H9 (cell line): ENCODE measurements around the gene CDSN. TPM values are rescaled to one million over a fixed set of nuclear protein-coding genes. Genes with fewer than 3 reads are reported as not detected.

Experiments used
- DNase-seq: peaks from one replicate; pipeline ENCODE4 v3.0.0-alpha.2; 2017
- H2AFZ ChIP-seq: one replicate; pipeline ENCODE4 v1.6.1; 2013; ENCODE audit warnings: mild to moderate bottlenecking, low read length, control low read depth, moderate library complexity
- H2AK5ac ChIP-seq: 2 replicates; pipeline ENCODE4 v1.6.1; 2013; ENCODE audit warnings: low read length, control low read depth, mixed read lengths; ENCODE audit not compliant: insufficient read length
- H2BK120ac ChIP-seq: one replicate; pipeline ENCODE4 v1.6.1; 2013; ENCODE audit warnings: low read depth, mild to moderate bottlenecking, low read length, control low read depth, inconsistent platforms; ENCODE audit not compliant: poor library complexity, severe bottlenecking
- H2BK12ac ChIP-seq: 2 replicates; pipeline ENCODE4 v1.6.1; 2013; ENCODE audit warnings: low read length, control low read depth, mixed read lengths, low read depth; ENCODE audit not compliant: insufficient read length
- H2BK15ac ChIP-seq: 2 replicates; pipeline ENCODE4 v1.6.1; 2013; ENCODE audit warnings: low read depth, low read length, control low read depth
- H2BK20ac ChIP-seq: one replicate; pipeline ENCODE4 v1.6.1; 2013; ENCODE audit warnings: low read depth, mild to moderate bottlenecking, low read length, control low read depth, inconsistent platforms; ENCODE audit not compliant: poor library complexity, severe bottlenecking
- H2BK5ac ChIP-seq: 2 replicates; pipeline ENCODE4 v1.6.1; 2013; ENCODE audit warnings: low read length, control low read depth, mixed read lengths; ENCODE audit not compliant: insufficient read length
- H3K14ac ChIP-seq: 2 replicates; pipeline ENCODE4 v1.6.1; 2013; ENCODE audit warnings: low read length, control low read depth; ENCODE audit not compliant: insufficient read depth
- H3K18ac ChIP-seq: 2 replicates; pipeline ENCODE4 v1.6.1; 2013; ENCODE audit warnings: low read depth, mild to moderate bottlenecking, mixed read lengths, low read length, control low read depth; ENCODE audit not compliant: insufficient read length
- H3K23ac ChIP-seq: 2 replicates; pipeline ENCODE4 v1.6.1; 2013; ENCODE audit warnings: low read length, control low read depth, mixed read lengths, low read depth; ENCODE audit not compliant: insufficient read length
- H3K23me2 ChIP-seq: 2 replicates; pipeline ENCODE4 v1.6.1; 2013; ENCODE audit warnings: low read depth, mild to moderate bottlenecking, mixed read lengths, low read length, control low read depth; ENCODE audit not compliant: insufficient read length, poor library complexity, severe bottlenecking
- H3K27ac ChIP-seq: 2 replicates; pipeline ENCODE4 v1.5.1; 2013; ENCODE audit warnings: low read length, control low read depth, mixed read lengths, low read depth; ENCODE audit not compliant: insufficient read length
- H3K27me3 ChIP-seq: 2 replicates; pipeline ENCODE4 v1.6.1; 2013; ENCODE audit warnings: low read length, control low read depth, inconsistent platforms; ENCODE audit not compliant: insufficient read depth
- H3K4ac ChIP-seq: 2 replicates; pipeline ENCODE4 v1.6.1; 2013; ENCODE audit warnings: low read depth, mild to moderate bottlenecking, control low read depth, inconsistent platforms, low read length, moderate library complexity
- H3K4me1 ChIP-seq: 2 replicates; pipeline ENCODE4 v1.6.1; 2013; ENCODE audit warnings: low read length, control low read depth, inconsistent platforms; ENCODE audit not compliant: insufficient read depth
- H3K4me2 ChIP-seq: 2 replicates; pipeline ENCODE4 v1.6.1; 2013; ENCODE audit warnings: low read length, control low read depth, mixed read lengths; ENCODE audit not compliant: insufficient read length, insufficient read depth
- H3K56ac ChIP-seq: 2 replicates; pipeline ENCODE4 v1.6.1; 2013; ENCODE audit warnings: low read depth, mild to moderate bottlenecking, mixed read lengths, low read length, control low read depth; ENCODE audit not compliant: insufficient read length
- H3K79me1 ChIP-seq: 2 replicates; pipeline ENCODE4 v1.6.1; 2013; ENCODE audit warnings: low read depth, mild to moderate bottlenecking, moderate library complexity, low read length, control low read depth, inconsistent platforms; ENCODE audit not compliant: insufficient read depth, poor library complexity, severe bottlenecking
- H3K79me2 ChIP-seq: 2 replicates; pipeline ENCODE4 v1.6.1; 2013; ENCODE audit warnings: low read length, control low read depth, inconsistent platforms; ENCODE audit not compliant: insufficient read depth
- H3K9ac ChIP-seq: 2 replicates; pipeline ENCODE4 v1.6.1; 2013; ENCODE audit warnings: low read length, control low read depth, mixed read lengths; ENCODE audit not compliant: insufficient read length; ENCODE audit errors: extremely low read depth
- H3K9me3 ChIP-seq: one replicate; pipeline ENCODE4 v1.6.1; 2013; ENCODE audit warnings: low read depth, low read length, inconsistent platforms; ENCODE audit not compliant: control insufficient read depth
- H3T11ph ChIP-seq: one replicate; pipeline ENCODE4 v1.6.1; 2013; ENCODE audit warnings: mild to moderate bottlenecking, low read length, control low read depth, inconsistent platforms
- H4K20me1 ChIP-seq: one replicate; pipeline ENCODE4 v1.6.1; 2013; ENCODE audit not compliant: control insufficient read depth, insufficient read length, insufficient read depth
- H4K5ac ChIP-seq: 2 replicates; pipeline ENCODE4 v1.6.1; 2013; ENCODE audit warnings: low read depth, mild to moderate bottlenecking, mixed read lengths, low read length, control low read depth; ENCODE audit not compliant: insufficient read length
- H4K8ac ChIP-seq: replicated peaks from 2 replicates; pipeline ENCODE4 v1.6.1; 2013; ENCODE audit warnings: low read length, control low read depth, mixed read lengths, low read depth; ENCODE audit not compliant: insufficient read length
- H4K91ac ChIP-seq: 2 replicates; pipeline ENCODE4 v1.6.1; 2013; ENCODE audit warnings: low read depth, mild to moderate bottlenecking, moderate library complexity, mixed read lengths, low read length, control low read depth; ENCODE audit not compliant: insufficient read length
- H3K27ac Mint-ChIP-seq, 3 experiments: 2 replicates in 2 of 3; 3 replicates in 1 of 3; pipeline ENCODE4 v1.8.0; 2020 to 2021; ENCODE audit warnings: mixed read lengths in 3 of 3, mild to moderate bottlenecking in 1 of 3, moderate library complexity in 1 of 3
- H3K27me3 Mint-ChIP-seq: 2 replicates; pipeline ENCODE4 v1.8.0; 2021; ENCODE audit warnings: low read depth, mild to moderate bottlenecking, moderate library complexity, mixed read lengths
- H3K36me3 Mint-ChIP-seq, 3 experiments: 2 replicates in 2 of 3; 3 replicates in 1 of 3; pipeline ENCODE4 v1.8.0; 2020 to 2021; ENCODE audit warnings: low read depth in 3 of 3, mixed read lengths in 3 of 3; ENCODE audit not compliant: insufficient read depth in 1 of 3
- H3K4me1 Mint-ChIP-seq, 2 experiments: 2 replicates each; pipeline ENCODE4 v1.8.0; 2020; ENCODE audit warnings: mixed read lengths in 2 of 2
- H3K4me3 Mint-ChIP-seq, 2 experiments: 2 replicates in 1 of 2; 3 replicates in 1 of 2; pipeline ENCODE4 v1.8.0; 2020 to 2021; ENCODE audit warnings: mild to moderate bottlenecking in 2 of 2, mixed read lengths in 2 of 2, moderate library complexity in 1 of 2
- H3K9me3 Mint-ChIP-seq, 2 experiments: 2 replicates in 1 of 2; 3 replicates in 1 of 2; pipeline ENCODE4 v1.8.0; 2020; ENCODE audit warnings: mild to moderate bottlenecking in 2 of 2, mixed read lengths in 2 of 2, moderate library complexity in 1 of 2
- CTCF ChIP-seq: fragments of 200-600 bp; sonication (generic); conservative IDR thresholded peaks from 3 replicates; pipeline ENCODE4 v1.8.0; 2021; ENCODE audit warnings: antibody characterized with exemption, mild to moderate bottlenecking
- WGBS: extraction: QIAGEN DNeasy Blood & Tissue Kit; methylation state at CpG from one replicate; pipeline ENCODE4 v1.1.7; 2013; ENCODE audit warnings: missing lambda C conversion rate, low lambda C conversion rate, mixed read lengths; ENCODE audit not compliant: insufficient read length; ENCODE audit errors: extremely low coverage; 5-methylcytosine and 5-hydroxymethylcytosine counted together
- total RNA-seq: library from RNA; stranded (reverse); gene quantifications from 2 replicates; pipeline ENCODE4 v1.2.1, GENCODE V29; 2021

Gene CDSN
- total RNA-seq, 1 experiment from 2014 or later = not detected

GRCh38 chr6:31158863-31159855 lies 38.9 kb upstream of the CDSN start:
- H3K14ac ChIP-seq = no peak overlapping the region

More at GRCh38 chr6:31158863-31159855, 38.9 kb upstream of the CDSN start:
- Mint-ChIP-seq H3K9me3 (no peaks in the 10 kb centered on the region), H3K36me3 (peaks cover 28 to 59% (median 54%) of the 10 kb centered on the region in 3 experiments; a peak in 6 of 7 replicates), H3K4me3 (peak overlapping the region; percentile 92), H3K4me1 (peaks cover 35 to 47% of the 10 kb centered on the region in 2 experiments), H3K27me3 (peaks cover 2% of the 10 kb centered on the region; the same call in 1 of the 2 replicates), H3K27ac (peak overlapping the region in 2 of 3 experiments; percentile 41 to 94; a peak in 4 of 7 replicates)
- Histone ChIP-seq H2BK15ac (no peak overlapping the region), H3K9me3 (no peaks in the 10 kb centered on the region), H3K23me2 (peaks cover 14% of the 10 kb centered on the region), H3K4ac (no peak overlapping the region), H2AFZ (no peak overlapping the region), H3K4me1 (peaks cover 11% of the 10 kb centered on the region; the same call in 1 of the 2 replicates), H3K18ac (no peak overlapping the region), H4K20me1 (no peaks in the 10 kb centered on the region), H2BK5ac (no peak overlapping the region), H2BK12ac (no peak overlapping the region), H2AK5ac (no peak overlapping the region), H3K4me2 (peak overlapping the region; percentile 93), H2BK20ac (no peak overlapping the region), H4K91ac (no peak overlapping the region), H3K27ac (no peak overlapping the region), H4K5ac (no peak overlapping the region), H3K23ac (no peak overlapping the region), H3K27me3 (no peaks in the 10 kb centered on the region), H3K56ac (no peak overlapping the region), H4K8ac (no peak overlapping the region), H3K79me1 (no peaks in the 10 kb centered on the region), H3T11ph (no peak overlapping the region), H3K9ac (peak overlapping the region; percentile 2), H2BK120ac (no peak overlapping the region), H3K79me2 (no peaks in the 10 kb centered on the region)
- DNase-seq = peak; percentile 78
- WGBS = no CpG with 5 or more reads among the region's 35 CpGs
- peak; percentile 54 for TF ChIP-seq CTCF
